ENCODE data around the gene TCF3. TPM values are rescaled to one million over a fixed set of nuclear protein-coding genes. Genes with fewer than 3 reads are reported as not detected.
"Not testable (repeated sequence)": the region's sequence is repeated elsewhere in the genome, so short reads cannot be mapped to it uniquely, and the experiment has no call there.

The TCF3 gene
- 43.2 TPM for total RNA-seq
- long read RNA-seq, full-length matches to known transcripts: 3 of 45 reads
- long read RNA-seq, partial matches to known transcripts: 18 of 45 reads
- long read RNA-seq, other reads (novel, unspliced or antisense): 24 of 45 reads

DNA sequence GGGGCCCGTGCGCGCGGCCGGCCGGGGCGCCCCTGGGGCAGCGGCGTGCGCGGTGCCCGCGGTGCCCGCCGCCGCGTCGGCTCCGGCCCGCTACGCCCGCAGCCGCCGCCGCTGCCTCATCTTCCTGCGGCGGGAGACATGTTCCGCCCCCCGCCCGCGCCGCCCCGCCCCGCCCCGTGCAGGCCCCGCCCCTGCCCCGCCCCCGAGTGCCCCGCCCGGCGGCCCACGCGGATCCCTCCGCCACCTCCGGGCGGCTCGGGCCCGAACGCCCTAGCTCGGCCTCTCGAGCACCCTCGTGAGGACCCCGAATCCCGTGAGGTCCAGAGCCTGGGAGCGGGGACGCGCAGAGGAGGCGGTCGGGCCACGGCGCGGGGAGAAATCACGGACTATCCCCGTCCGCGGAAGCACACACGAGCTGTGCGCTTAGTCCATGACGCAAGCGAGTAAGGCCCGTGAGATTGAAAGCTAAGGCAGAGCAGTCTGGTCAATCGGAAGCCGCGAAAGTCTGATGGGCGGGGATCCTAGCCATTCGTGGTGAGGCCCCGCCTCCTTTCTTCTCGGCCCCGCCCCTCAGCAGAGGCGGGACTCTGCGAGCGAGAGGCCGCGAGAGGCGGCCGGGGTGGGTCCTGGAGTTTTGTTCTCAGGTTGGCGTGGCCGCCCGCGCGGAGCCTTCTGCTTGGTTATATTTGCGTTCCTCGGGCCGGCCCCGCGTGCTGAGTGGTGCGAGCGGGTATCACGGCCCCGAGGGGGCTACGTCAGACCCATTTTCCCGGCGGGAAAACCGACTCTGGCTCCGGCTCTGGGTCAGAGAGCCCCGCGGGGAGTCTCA lies at the start of gene TCF3:
TCF3 (minus strand) TSS at position 145 of the 829 bp plus-strand sequence. CDS start 2,367 bp downstream, outside the sequence.
- DNase-seq: peak; percentile 99
- Histone ChIP-seq H3K27me3 (no peaks in the 10 kb centered on the region), H3K9me3 (no peaks in the 10 kb centered on the region), H3K4me3 (peak within 1 kb of the TSS; percentile 77), H3K36me3 (no peaks in the 10 kb centered on the region), H3K27ac (peak within 1 kb of the TSS; percentile 100), H3K4me1 (peaks cover 5% of the 10 kb centered on the region)
- peak; percentile 97 for ATAC-seq
- intact Hi-C loops (cut with DNase I): no loop called here
- TF ChIP-seq, protein P1, sequence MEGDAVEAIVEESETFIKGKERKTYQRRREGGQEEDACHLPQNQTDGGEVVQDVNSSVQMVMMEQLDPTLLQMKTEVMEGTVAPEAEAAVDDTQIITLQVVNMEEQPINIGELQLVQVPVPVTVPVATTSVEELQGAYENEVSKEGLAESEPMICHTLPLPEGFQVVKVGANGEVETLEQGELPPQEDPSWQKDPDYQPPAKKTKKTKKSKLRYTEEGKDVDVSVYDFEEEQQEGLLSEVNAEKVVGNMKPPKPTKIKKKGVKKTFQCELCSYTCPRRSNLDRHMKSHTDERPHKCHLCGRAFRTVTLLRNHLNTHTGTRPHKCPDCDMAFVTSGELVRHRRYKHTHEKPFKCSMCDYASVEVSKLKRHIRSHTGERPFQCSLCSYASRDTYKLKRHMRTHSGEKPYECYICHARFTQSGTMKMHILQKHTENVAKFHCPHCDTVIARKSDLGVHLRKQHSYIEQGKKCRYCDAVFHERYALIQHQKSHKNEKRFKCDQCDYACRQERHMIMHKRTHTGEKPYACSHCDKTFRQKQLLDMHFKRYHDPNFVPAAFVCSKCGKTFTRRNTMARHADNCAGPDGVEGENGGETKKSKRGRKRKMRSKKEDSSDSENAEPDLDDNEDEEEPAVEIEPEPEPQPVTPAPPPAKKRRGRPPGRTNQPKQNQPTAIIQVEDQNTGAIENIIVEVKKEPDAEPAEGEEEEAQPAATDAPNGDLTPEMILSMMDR (IDR thresholded peaks at IDR 0.05): no peak

DNA sequence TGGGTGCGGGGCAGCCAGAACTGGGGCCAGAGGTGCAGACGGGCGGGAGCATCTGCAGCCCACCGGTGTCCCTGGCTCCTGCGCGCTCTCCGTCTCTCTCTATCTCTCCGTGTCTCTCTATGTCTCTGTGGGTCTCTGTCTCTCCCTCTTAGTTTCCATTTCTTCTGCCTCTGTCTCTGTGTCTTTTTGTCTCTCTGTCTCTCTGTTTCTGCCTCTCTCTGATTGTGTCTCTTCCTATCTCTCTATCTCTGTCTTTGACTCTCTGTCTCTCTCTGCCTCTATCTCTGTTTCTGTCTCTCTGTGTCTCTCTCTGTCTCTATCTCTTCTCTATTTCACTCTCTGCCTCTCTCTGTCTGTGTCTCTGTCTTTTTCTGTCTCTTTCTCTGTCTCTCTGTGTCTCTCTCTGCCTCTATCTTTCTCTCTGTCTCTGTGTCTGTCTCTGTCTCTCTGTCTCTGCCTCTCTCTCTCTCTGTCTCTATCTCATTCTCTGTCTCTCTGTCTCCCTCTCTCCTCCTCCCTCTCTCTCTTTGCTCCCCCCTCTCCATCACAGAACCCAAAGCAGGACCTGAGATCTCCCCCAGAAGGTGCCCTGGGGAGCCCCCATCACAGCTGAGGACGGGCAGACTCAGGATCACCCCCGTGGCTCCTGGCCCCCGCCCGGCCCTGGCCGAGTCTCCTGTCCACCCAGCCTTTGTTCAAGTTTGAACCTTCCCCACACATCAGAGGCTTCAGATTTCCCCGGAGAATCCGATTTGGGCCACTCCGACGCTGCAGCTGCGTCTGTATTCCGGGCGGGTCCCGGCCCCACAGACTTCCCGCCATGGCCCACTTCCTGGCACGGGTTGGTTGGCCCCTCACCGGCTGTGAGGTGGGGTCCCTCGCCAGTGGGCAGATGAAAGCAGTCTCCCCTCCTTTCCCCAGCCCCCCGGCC lies 48.6 kb upstream of the TCF3 start:
- H3K36me3 ChIP-seq: no peaks in the 10 kb centered on the region
- intact Hi-C loops (cut with DNase I): no loop called here
- no peaks in the 10 kb centered on the region for H3K9me3 ChIP-seq
- DNase-seq (no peak), ATAC-seq (no peak)
- H3K27me3 ChIP-seq: peaks cover 41% of the 10 kb centered on the region
- no peak overlapping the region for H3K27ac ChIP-seq
- H3K4me3 ChIP-seq: no peak overlapping the region
- TF ChIP-seq, protein P1 (IDR thresholded peaks at IDR 0.05): no peak
- H3K4me1 ChIP-seq: no peaks in the 10 kb centered on the region

DNA sequence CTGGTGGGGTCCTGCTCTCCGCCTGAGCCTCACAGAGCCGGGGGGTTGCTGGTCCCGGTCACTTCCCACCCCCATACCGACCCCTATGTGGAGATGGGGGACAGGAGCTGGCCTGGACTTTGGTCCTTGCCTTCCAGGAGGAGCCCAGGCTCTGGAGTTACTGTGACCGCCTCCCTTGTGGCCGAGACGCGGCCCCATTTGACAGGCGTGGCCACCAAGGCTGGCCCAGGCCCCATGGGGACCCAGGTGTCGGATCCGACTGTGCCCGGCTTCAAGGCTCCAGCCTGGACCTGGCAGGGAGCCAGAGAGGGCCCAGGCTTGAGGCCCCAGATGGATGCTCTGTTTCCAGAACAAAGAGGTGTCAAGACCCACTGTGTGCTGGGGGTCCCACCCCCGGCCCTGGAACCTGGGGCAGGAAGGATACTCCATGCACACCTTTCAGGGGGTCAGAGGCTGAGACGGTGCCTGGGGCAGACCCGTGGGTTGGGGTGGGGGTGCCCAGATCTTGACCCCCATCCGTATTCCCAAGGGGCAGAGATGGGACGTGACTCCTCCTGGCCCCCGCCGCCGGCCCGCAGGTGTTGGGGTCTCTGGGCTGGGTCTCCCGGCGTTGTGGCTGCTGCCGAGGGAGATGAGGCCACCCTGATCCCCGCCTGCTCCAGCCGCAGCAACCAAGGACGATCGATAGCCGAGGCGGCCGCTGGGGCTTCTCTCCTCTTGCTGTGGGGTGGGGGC lies 47.8 kb upstream of the TCF3 start:
- ATAC-seq (peak; percentile 29), DNase-seq (no peak)
- no peaks in the 10 kb centered on the region for H3K9me3 ChIP-seq
- H3K36me3 ChIP-seq: no peaks in the 10 kb centered on the region
- TF ChIP-seq, protein P1 (IDR thresholded peaks at IDR 0.05): no peak
- H3K4me3 ChIP-seq: no peak overlapping the region
- H3K27ac ChIP-seq: no peak overlapping the region
- intact Hi-C loops (cut with DNase I): no loop called here
- no peaks in the 10 kb centered on the region for H3K4me1 ChIP-seq
- H3K27me3 ChIP-seq: peaks cover 41% of the 10 kb centered on the region

DNA sequence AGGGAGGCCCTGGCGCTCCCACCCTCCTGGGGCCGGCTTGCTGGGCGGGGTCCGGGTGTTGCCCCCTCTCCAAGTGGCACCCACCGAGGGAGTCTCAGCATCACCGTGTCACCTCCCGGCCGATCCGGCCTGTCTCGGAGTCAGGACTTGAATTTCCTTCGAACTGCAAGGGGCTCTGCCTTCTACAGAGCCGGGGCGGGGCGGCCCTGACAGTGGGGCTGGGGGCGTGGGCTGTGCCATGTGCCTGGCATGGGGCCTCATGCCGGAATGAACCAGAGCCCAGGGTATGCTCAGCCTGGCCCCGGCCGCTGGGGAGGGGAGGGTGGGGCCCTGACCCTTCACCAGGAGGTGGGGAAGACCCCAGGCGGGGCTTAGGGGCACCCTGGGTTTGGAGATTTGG lies 47.0 kb upstream of the TCF3 start:
- H3K4me3 ChIP-seq: no peak overlapping the region
- intact Hi-C loops (cut with DNase I): no loop called here
- H3K36me3 ChIP-seq: no peaks in the 10 kb centered on the region
- peaks cover 37% of the 10 kb centered on the region for H3K27me3 ChIP-seq
- TF ChIP-seq, protein P1 (IDR thresholded peaks at IDR 0.05): no peak
- H3K4me1 ChIP-seq: no peaks in the 10 kb centered on the region
- no peaks in the 10 kb centered on the region for H3K9me3 ChIP-seq
- peak; percentile 15 for ATAC-seq
- DNase-seq: no peak
- no peak overlapping the region for H3K27ac ChIP-seq

DNA sequence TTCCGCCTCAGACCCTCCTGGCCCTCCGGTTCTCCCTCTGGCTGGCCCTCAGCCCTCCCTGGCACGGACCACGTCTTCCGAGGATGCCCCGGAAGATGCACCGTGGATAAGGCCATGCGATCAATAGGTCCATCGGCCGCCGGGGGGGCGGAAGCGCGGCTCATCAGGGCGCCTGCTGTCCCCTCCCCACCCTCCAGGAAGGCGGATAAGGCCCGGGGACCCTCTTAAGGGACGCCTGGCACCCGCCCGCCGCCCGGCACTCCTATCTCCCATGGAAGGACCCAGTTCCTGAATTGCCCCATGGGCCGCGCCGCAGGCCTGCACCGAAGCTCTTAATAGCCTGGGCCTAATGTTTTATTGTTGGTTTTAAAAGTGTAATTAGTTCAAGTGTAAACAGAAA lies 46.2 kb upstream of the TCF3 start:
- no peak for ATAC-seq
- Histone ChIP-seq H3K27me3 (peaks cover 37% of the 10 kb centered on the region), H3K4me3 (no peak overlapping the region), H3K27ac (no peak overlapping the region), H3K4me1 (no peaks in the 10 kb centered on the region), H3K9me3 (no peaks in the 10 kb centered on the region), H3K36me3 (no peaks in the 10 kb centered on the region)
- DNase-seq: no peak
- intact Hi-C loops (cut with DNase I): no loop called here
- TF ChIP-seq, protein P1 (IDR thresholded peaks at IDR 0.05): no peak

DNA sequence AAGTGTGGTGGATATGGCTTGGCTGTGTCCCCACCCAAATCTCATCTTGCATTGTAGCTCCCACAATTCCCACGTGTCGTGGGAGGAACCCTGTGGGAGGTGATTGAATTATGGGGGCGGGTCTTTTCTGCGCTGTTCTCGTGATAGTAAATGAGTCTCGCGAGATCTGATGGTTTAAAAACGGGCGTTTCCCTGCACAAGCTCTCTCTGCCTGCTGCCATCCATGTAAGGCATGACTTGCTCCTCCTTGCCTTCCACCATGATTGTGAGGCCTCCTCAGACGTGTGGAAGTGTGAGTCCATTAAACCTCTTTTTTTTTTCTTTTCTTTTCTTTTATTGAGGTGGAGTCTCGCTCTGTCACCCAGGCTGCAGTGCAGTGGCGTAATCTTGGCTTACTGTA lies 43.1 kb upstream of the TCF3 start:
- H3K27me3 ChIP-seq: peaks cover 48% of the 10 kb centered on the region
- H3K36me3 ChIP-seq; H3K4me1 ChIP-seq; H3K27ac ChIP-seq; ATAC-seq; DNase-seq; H3K4me3 ChIP-seq; H3K9me3 ChIP-seq; intact Hi-C loops (cut with DNase I): not testable (repeated sequence)
